ENCODE measurements around the gene BRSK2. TPM values are rescaled to one million over a fixed set of nuclear protein-coding genes. Genes with fewer than 3 reads are reported as not detected.

BRSK2 gene
- total RNA-seq, 1 donor from 2014 or later, result 0.11 TPM

DNA sequence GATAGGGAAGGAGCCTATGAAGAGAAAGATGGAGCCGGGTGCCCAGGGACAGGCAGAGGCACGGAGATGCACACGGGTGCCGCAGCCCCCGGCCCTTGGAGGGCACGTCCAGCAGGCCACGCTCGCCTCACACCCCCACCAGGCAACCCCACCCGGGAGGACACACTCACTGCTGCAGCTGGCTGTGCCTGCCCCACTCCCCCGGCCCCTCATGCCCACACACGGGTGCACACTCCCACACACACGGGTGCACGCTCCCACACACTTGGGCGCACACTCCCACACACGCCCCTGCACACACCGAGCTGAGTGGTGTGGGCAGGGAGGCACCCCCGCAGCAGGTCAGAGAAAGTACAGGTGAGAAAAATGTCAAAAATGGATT lies 95.8 kb downstream of the BRSK2 start:
- H3K27ac Mint-ChIP-seq, result no peak overlapping the region
- peaks cover 38% of the 10 kb centered on the region for H3K4me1 Mint-ChIP-seq
- POLR2A ChIA-PET, result no interaction called here
- CTCF ChIA-PET, result no interaction called here
- H3K4me3 Mint-ChIP-seq, result peak overlapping the region; percentile 41
- DNase-seq, result no peak
- TF ChIP-seq, protein P1, sequence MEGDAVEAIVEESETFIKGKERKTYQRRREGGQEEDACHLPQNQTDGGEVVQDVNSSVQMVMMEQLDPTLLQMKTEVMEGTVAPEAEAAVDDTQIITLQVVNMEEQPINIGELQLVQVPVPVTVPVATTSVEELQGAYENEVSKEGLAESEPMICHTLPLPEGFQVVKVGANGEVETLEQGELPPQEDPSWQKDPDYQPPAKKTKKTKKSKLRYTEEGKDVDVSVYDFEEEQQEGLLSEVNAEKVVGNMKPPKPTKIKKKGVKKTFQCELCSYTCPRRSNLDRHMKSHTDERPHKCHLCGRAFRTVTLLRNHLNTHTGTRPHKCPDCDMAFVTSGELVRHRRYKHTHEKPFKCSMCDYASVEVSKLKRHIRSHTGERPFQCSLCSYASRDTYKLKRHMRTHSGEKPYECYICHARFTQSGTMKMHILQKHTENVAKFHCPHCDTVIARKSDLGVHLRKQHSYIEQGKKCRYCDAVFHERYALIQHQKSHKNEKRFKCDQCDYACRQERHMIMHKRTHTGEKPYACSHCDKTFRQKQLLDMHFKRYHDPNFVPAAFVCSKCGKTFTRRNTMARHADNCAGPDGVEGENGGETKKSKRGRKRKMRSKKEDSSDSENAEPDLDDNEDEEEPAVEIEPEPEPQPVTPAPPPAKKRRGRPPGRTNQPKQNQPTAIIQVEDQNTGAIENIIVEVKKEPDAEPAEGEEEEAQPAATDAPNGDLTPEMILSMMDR (IDR thresholded peaks at IDR 0.05), result no peak
- H3K9me3 Mint-ChIP-seq, result no peaks in the 10 kb centered on the region
- no peaks in the 10 kb centered on the region for H3K27me3 Mint-ChIP-seq
- intact Hi-C loops (cut with micrococcal nuclease), result loop anchor here (10.0 kb wide), 1 partner anchor 621 kb away; no protein-coding TSS in a partner anchor
- no peak for ATAC-seq (ENCODE audit: low read depth)
- peaks cover 4% of the 10 kb centered on the region for H3K36me3 Mint-ChIP-seq (ENCODE audit: low read depth)

DNA sequence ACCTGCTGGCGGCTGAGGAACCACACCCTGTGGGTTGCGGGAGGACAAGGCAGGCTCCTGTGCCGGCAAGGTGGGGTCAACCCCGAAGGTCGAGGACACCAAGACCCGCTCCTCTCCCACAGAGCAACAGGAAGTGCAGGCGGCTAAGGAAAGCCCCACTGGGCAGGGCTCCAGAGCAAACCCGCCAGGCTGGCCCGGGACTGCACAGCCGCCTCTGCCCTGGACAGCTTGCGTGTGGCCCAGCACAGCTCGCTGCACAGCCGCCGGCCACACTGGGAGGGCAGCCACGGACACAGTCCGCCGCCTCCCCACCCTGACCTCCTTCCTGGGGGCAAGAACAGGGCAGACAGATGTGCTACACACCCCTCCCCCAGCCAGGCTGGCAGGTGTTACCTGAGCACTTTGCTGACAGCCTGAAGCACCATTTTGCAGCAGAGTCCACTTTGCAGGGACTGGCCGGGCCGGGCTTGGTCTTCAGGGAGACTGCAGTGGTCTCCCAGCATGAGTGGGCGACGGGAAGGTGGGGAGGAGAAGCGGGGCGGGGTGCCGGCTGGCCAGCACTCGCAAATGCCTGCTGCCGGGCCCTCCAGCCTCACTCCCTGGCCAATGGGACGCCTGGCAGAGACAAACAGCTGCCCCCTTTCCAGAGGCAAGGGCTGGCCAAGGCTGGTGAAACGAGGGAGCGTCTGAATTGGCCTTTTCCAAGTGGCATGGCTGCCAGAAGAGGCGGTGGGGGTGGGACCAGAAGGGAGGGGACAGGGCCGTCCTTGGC lies 96.5 kb downstream of the BRSK2 start, which contains the start of gene MOB2:
Gene MOB2, minus strand, starts transcription at position 726 of the 772 bp plus-strand sequence. Its CDS starts 223 bp downstream, at position 503.
- Mint-ChIP-seq H3K27ac (no peak within 1 kb of the TSS), H3K9me3 (no peaks in the 10 kb centered on the region), H3K4me3 (peak within 1 kb of the TSS; percentile 41), H3K36me3 (ENCODE audit: low read depth) (peaks cover 4% of the 10 kb centered on the region), H3K27me3 (no peaks in the 10 kb centered on the region), H3K4me1 (peaks cover 38% of the 10 kb centered on the region)
- DNase-seq (no peak), ATAC-seq (ENCODE audit: low read depth) (peak; percentile 21)
- TF ChIP-seq, protein P1 (IDR thresholded peaks at IDR 0.05), result no peak
- ChIA-PET CTCF (no interaction called here), POLR2A (no interaction called here)
- intact Hi-C loops (cut with micrococcal nuclease), result loop anchor here (10.0 kb wide), 1 partner anchor 621 kb away; no protein-coding TSS in a partner anchor

DNA sequence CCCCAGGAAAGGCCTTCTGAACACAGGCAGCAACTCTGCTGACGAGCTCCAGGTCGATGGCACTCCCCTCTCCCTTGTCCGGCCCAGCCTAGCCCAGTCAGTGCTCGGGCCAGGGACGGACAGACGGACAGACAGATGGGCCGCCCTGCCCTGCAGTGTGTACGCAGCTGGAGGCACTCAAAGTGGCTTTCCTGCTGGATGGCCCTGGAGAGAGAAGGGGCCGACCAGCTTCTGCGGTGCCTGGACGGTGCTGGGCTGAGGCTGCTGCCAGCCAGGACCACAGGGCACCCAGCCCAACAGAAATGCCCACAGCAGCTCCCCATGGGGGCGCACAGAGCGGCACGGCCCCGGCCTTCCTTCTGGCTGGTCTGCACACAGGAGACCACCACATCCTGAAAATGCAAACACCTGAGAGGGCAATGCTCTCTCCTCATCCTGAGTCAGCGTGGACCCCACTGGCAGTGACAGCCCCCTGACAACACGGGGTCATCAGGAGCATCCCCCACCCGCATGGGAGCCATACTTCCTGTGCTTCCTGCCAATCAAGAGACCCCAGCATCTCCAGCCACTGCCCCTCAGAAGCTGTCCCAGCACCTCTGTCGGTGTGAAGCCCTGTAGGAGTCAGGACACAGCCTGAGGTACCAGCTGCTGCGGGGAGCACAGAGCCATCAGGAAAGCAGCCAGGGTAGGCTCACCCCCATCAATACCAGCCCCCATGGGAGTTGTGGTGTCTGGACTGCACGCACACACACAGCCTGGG lies 97.5 kb downstream of the BRSK2 start:
- POLR2A ChIA-PET, result no interaction called here
- Mint-ChIP-seq H3K4me3 (no peak overlapping the region), H3K36me3 (ENCODE audit: low read depth) (peaks cover 4% of the 10 kb centered on the region), H3K27me3 (no peaks in the 10 kb centered on the region), H3K27ac (no peak overlapping the region), H3K9me3 (no peaks in the 10 kb centered on the region), H3K4me1 (peaks cover 38% of the 10 kb centered on the region)
- DNase-seq (no peak), ATAC-seq (ENCODE audit: low read depth) (no peak)
- TF ChIP-seq, protein P1 (IDR thresholded peaks at IDR 0.05), result no peak
- CTCF ChIA-PET, result no interaction called here
- intact Hi-C loops (cut with micrococcal nuclease), result loop anchor here (10.0 kb wide), 1 partner anchor 622 kb away; no protein-coding TSS in a partner anchor

DNA sequence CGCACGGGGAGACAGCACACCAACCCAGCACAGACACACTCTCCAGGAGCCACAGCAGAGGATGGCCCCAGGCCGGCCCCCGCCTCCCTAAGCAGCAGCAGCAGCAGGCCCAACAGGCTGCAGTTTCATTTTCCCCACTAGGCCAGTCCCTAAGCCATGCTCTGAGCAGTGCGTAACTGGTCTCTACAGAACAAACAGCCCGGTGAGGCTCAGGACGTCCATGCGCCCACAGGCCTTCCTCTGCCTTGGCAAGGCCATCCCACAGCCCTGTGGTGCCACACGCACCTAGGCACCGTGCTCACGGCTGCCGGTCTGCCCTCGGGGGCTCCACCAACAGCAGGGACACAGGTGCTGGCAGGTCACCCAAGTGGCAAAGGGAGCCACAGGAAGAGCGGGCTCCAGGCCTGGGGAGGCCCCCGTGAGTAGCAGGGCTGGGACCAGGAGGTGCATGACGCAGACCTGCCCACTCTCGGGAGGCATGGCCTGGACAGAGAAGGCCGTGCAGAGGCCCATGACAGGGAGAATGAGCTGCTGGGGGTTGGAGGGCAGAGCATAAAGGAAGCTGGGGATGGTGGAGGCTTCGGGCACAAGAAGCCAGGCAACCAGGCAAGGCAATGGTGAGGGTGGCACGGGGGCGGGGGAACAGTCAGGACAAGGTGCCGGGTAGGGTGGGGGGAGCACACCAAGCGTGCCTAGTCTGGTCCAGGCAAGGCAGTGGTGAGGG lies 98.3 kb downstream of the BRSK2 start:
- H3K4me1 Mint-ChIP-seq, result peaks cover 46% of the 10 kb centered on the region
- CTCF ChIA-PET, result no interaction called here

More for the DNA sequence above, 98.3 kb downstream of the BRSK2 start:
- Mint-ChIP-seq H3K27me3 (no peaks in the 10 kb centered on the region), H3K9me3 (no peaks in the 10 kb centered on the region), H3K27ac (no peak overlapping the region), H3K36me3 (ENCODE audit: low read depth) (peaks cover 4% of the 10 kb centered on the region), H3K4me3 (no peak overlapping the region)
- intact Hi-C loops (cut with micrococcal nuclease), result loop anchor here (10.0 kb wide), 1 partner anchor 623 kb away; no protein-coding TSS in a partner anchor
- TF ChIP-seq, protein P1 (IDR thresholded peaks at IDR 0.05), result no peak
- ATAC-seq (ENCODE audit: low read depth) (no peak), DNase-seq (no peak)
- POLR2A ChIA-PET, result no interaction called here

Data from activated B cell treated with CpG ODN at 0.5 μM for 24 hours (primary cell).